Calu3 (cell line): Measurements from ENCODE around the gene FAM120B. TPM values are rescaled to one million over a fixed set of nuclear protein-coding genes. Genes with fewer than 3 reads are reported as not detected.
A peak's percentile ranks its signal among the peaks of the same experiment; 100 is the strongest.

ENCODE experiments used
- BruUV-seq: library from RNA; stranded (reverse); fragments of 400-500 nt; replicated peaks from 2 replicates; lab custom pipeline; 2021; lab: Mats Ljungman, UMichigan
- CTCF ChIA-PET: fragments of 300-600 bp; sonication (Branson Sonifier 250); formaldehyde crosslinking; loops from one replicate; lab custom pipeline; 2022; ENCODE audit warnings: antibody characterized with exemption; lab: Charles Lee
- DNase-seq: peaks from one replicate; pipeline ENCODE4 v3.0.0; 2022
- H3K27ac Mint-ChIP-seq: one replicate; pipeline ENCODE4 v1.8.0; 2022; ENCODE audit warnings: mixed read lengths; ENCODE audit not compliant: unreplicated experiment
- H3K27me3 Mint-ChIP-seq: one replicate; pipeline ENCODE4 v1.8.0; 2022; ENCODE audit warnings: mixed read lengths; ENCODE audit not compliant: unreplicated experiment
- H3K36me3 Mint-ChIP-seq: one replicate; pipeline ENCODE4 v1.8.0; 2022; ENCODE audit warnings: mild to moderate bottlenecking, moderate library complexity, mixed read lengths; ENCODE audit not compliant: insufficient read depth, unreplicated experiment
- H3K4me1 Mint-ChIP-seq: one replicate; pipeline ENCODE4 v1.8.0; 2022; ENCODE audit warnings: mild to moderate bottlenecking, low read depth, mixed read lengths; ENCODE audit not compliant: unreplicated experiment
- H3K4me3 Mint-ChIP-seq: one replicate; pipeline ENCODE4 v1.8.0; 2022; ENCODE audit warnings: mild to moderate bottlenecking, low read depth, moderate library complexity, mixed read lengths; ENCODE audit not compliant: unreplicated experiment
- H3K9me3 Mint-ChIP-seq: one replicate; pipeline ENCODE4 v1.8.0; 2022; ENCODE audit warnings: low read depth, mixed read lengths; ENCODE audit not compliant: unreplicated experiment
- intact Hi-C: fragments of 100-400 bp; cut with micrococcal nuclease; formaldehyde crosslinking; loops from one replicate; pipeline ENCODE4 v1.10.0; 2022; ENCODE audit not compliant: unreplicated experiment
- total RNA-seq: library from RNA; stranded (reverse); gene quantifications from 2 replicates; pipeline ENCODE4 v1.2.3, GENCODE V29; 2022
- TF ChIP-seq, protein P1 (sequence below): fragments of 200-600 bp; IDR thresholded peaks from one replicate; pipeline ENCODE4 v1.8.0; 2022; ENCODE audit warnings: antibody characterized with exemption; ENCODE audit not compliant: unreplicated experiment

The FAM120B gene
- total RNA-seq, 1 experiment from 2014 or later: 13.2 TPM

GRCh38 chr6:170374571-170375444 is 68.2 kb downstream of the FAM120B start:
- H3K36me3 Mint-ChIP-seq: peaks cover 20% of the 10 kb centered on the region
- no peaks in the 10 kb centered on the region for H3K9me3 Mint-ChIP-seq
- BruUV-seq: no TSS peak
- intact Hi-C loops: no loop called here
- CTCF ChIA-PET: no interaction called here
- H3K4me3 Mint-ChIP-seq: no peak overlapping the region
- peak; percentile 11 for DNase-seq
- peak overlapping the region; percentile 66 for H3K27ac Mint-ChIP-seq
- H3K27me3 Mint-ChIP-seq: no peaks in the 10 kb centered on the region
- peaks cover 29% of the 10 kb centered on the region for H3K4me1 Mint-ChIP-seq
- TF ChIP-seq, protein P1, sequence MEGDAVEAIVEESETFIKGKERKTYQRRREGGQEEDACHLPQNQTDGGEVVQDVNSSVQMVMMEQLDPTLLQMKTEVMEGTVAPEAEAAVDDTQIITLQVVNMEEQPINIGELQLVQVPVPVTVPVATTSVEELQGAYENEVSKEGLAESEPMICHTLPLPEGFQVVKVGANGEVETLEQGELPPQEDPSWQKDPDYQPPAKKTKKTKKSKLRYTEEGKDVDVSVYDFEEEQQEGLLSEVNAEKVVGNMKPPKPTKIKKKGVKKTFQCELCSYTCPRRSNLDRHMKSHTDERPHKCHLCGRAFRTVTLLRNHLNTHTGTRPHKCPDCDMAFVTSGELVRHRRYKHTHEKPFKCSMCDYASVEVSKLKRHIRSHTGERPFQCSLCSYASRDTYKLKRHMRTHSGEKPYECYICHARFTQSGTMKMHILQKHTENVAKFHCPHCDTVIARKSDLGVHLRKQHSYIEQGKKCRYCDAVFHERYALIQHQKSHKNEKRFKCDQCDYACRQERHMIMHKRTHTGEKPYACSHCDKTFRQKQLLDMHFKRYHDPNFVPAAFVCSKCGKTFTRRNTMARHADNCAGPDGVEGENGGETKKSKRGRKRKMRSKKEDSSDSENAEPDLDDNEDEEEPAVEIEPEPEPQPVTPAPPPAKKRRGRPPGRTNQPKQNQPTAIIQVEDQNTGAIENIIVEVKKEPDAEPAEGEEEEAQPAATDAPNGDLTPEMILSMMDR: no peak

- Mint-ChIP-seq H3K27me3 (no peaks in the 10 kb centered on the region), H3K27ac (peak overlapping the region; percentile 66)
Observed at GRCh38 chr6:170375661-170376060, 69.1 kb downstream of the FAM120B start.

GRCh38 chr6:170376386-170377043 is 70.0 kb downstream of the FAM120B start:
- Mint-ChIP-seq H3K27me3 (no peaks in the 10 kb centered on the region), H3K4me1 (peaks cover 29% of the 10 kb centered on the region), H3K4me3 (no peak overlapping the region), H3K36me3 (peaks cover 20% of the 10 kb centered on the region), H3K9me3 (no peaks in the 10 kb centered on the region), H3K27ac (peak overlapping the region; percentile 66)
- intact Hi-C loops: no loop called here
- no TSS peak for BruUV-seq
- CTCF ChIA-PET: no interaction called here
- DNase-seq: no peak
- TF ChIP-seq, protein P1: no peak

More at GRCh38 chr6:170375661-170376060, 69.1 kb downstream of the FAM120B start:
- intact Hi-C loops: no loop called here
- TF ChIP-seq, protein P1: no peak
- H3K4me1 Mint-ChIP-seq: peaks cover 29% of the 10 kb centered on the region
- peak; percentile 23 for DNase-seq
- peak overlapping the region; percentile 15 for H3K4me3 Mint-ChIP-seq
- no TSS peak for BruUV-seq
- H3K9me3 Mint-ChIP-seq: no peaks in the 10 kb centered on the region
- peaks cover 20% of the 10 kb centered on the region for H3K36me3 Mint-ChIP-seq
- CTCF ChIA-PET: no interaction called here

DNA sequence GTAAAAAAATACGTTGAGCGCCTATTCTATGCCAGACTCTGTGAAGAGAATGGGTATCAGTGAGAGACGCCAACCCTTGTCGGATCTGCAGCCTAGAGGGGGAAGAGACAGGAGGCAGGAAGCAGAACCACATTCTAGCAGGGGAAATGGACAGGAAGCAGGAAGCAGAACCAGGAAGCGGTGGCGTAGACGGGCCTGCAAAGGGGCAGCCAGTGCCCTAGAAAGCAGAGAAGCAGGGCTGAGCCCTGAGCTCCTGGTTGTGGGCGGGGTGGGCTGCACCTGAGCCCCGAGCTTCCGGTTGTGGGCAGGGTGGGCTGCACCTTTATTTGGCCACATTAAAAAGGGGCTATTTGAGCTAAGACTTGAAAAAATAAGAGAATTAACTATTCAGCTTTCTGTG is 71.9 kb downstream of the FAM120B start:
- BruUV-seq: no TSS peak
- Mint-ChIP-seq H3K27me3 (no peaks in the 10 kb centered on the region), H3K4me1 (peaks cover 29% of the 10 kb centered on the region), H3K27ac (no peak overlapping the region), H3K36me3 (peaks cover 20% of the 10 kb centered on the region), H3K4me3 (no peak overlapping the region), H3K9me3 (no peaks in the 10 kb centered on the region)
- intact Hi-C loops: no loop called here
- no peak for DNase-seq
- CTCF ChIA-PET: no interaction called here
- TF ChIP-seq, protein P1: no peak
